ENCODE data around the gene DRC3.
"Not testable (repeated sequence)": the region's sequence is repeated elsewhere in the genome, so short reads cannot be mapped to it uniquely, and the experiment has no call there.

The DRC3 gene

DNA sequence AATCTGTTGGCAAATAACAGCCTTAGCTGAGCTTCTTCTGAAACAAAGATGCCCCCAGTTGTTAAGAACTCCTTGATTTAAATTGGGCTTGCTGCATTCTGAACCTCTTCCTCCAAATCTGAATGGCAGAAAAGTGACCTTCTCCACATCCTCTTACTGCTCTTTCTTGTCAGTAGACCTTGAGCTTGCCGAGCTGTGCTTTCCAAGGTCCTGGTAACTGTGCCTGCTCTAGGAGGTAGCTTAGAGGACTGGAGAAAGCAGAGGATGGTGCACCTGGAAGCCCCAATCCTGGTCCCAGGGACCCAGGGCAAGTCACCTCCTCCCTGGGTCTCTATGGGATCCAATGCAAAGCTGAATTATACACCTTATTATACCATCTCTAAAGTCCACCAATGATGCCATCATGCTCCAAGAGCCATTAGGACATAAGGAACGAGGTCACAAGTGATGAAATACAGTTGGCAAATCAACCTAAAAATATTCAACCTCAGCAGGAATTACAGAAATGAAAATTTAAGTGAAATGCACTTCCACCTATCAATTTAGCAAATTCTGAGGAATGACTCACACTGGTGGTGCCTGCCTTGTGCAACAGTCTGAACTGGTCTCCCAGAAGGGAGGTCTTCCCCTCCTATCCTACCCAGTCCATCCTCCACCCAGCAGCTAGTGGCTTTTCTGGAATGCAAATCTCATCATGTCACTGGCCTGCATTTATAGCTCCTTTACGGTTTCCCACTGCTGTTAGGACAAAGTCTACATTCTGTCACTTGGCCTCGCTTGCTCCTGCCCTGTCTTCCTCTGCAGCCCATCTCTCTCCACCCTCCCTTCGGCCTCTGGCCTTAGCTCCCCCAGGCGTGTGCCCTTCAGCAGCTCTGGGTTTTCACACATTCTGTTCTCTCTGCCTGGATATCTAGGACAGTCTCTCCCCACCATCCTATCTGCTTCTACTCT lies 37.1 kb upstream of the DRC3 start:
- no peak overlapping the region for H3K4me3 ChIP-seq (replicated peaks; ENCODE audit: low read depth, low read length)
- DNase-seq (ENCODE audit: extremely low read depth, low read depth) = no peak
- TF ChIP-seq, protein P1, sequence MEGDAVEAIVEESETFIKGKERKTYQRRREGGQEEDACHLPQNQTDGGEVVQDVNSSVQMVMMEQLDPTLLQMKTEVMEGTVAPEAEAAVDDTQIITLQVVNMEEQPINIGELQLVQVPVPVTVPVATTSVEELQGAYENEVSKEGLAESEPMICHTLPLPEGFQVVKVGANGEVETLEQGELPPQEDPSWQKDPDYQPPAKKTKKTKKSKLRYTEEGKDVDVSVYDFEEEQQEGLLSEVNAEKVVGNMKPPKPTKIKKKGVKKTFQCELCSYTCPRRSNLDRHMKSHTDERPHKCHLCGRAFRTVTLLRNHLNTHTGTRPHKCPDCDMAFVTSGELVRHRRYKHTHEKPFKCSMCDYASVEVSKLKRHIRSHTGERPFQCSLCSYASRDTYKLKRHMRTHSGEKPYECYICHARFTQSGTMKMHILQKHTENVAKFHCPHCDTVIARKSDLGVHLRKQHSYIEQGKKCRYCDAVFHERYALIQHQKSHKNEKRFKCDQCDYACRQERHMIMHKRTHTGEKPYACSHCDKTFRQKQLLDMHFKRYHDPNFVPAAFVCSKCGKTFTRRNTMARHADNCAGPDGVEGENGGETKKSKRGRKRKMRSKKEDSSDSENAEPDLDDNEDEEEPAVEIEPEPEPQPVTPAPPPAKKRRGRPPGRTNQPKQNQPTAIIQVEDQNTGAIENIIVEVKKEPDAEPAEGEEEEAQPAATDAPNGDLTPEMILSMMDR (IDR thresholded peaks at IDR 0.05; ENCODE audit: low read depth, low read length, missing control alignments) = no peak

- no peak for DNase-seq (ENCODE audit: extremely low read depth, low read depth)
- TF ChIP-seq, protein P1 (IDR thresholded peaks at IDR 0.05; ENCODE audit: low read depth, low read length, missing control alignments) = no peak
- no peak overlapping the region for H3K4me3 ChIP-seq (replicated peaks; ENCODE audit: low read depth, low read length)
Observed at GRCh38 chr17:17937201-17937853, 35.3 kb upstream of the DRC3 start.

GRCh38 chr17:17937958-17938357 lies 34.7 kb upstream of the DRC3 start:
- TF ChIP-seq, protein P1 (IDR thresholded peaks at IDR 0.05; ENCODE audit: low read depth, low read length, missing control alignments) = no peak

DNA sequence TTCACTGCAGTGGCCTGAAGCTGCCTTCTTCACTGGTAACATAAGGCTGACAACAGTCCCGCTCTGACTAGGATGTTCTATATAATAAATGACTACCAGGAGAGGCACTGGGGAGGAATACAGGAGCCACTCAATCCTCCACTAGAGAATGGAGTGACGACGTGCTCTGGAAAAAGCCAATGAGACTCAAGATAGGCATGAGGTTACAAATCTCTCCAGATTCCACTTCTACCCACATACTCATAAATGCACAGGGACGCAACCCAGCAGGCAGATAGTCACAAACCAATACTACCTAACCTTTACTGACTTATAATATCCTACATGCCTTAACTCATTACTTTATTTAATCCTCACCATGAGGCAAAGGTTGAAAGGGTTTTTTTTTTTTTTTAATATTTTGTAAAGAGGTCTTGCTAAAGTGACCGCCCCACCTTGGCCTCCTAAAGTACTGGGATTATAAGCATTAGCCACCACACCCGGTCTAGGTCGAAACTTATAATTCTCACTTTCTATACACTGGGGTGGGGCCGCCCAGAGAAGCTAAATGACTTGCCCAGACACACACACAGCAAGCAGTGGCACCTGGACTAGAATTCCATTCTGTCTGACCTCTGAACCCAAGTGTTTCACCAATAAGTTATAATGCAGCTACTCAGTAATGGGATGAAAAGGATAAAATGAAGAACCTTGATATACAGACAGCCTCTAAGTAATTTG lies 34.1 kb upstream of the DRC3 start:
- TF ChIP-seq, protein P1 (IDR thresholded peaks at IDR 0.05; ENCODE audit: low read depth, low read length, missing control alignments) = no peak
- H3K4me3 ChIP-seq (replicated peaks; ENCODE audit: low read depth, low read length) = no peak overlapping the region
- DNase-seq (ENCODE audit: extremely low read depth, low read depth) = no peak

More at GRCh38 chr17:17937958-17938357, 34.7 kb upstream of the DRC3 start:
- no peak overlapping the region for H3K4me3 ChIP-seq (replicated peaks; ENCODE audit: low read depth, low read length)
- no peak for DNase-seq (ENCODE audit: extremely low read depth, low read depth)

- DNase-seq (ENCODE audit: extremely low read depth, low read depth); H3K4me3 ChIP-seq (replicated peaks; ENCODE audit: low read depth, low read length): not testable (repeated sequence)
Observed at GRCh38 chr17:17939941-17940340, 32.7 kb upstream of the DRC3 start.

- TF ChIP-seq, protein P1 (IDR thresholded peaks at IDR 0.05; ENCODE audit: low read depth, low read length, missing control alignments) = no peak
- no peak for DNase-seq (ENCODE audit: extremely low read depth, low read depth)
- no peak overlapping the region for H3K4me3 ChIP-seq (replicated peaks; ENCODE audit: low read depth, low read length)
Observed at GRCh38 chr17:17940441-17940911, 32.2 kb upstream of the DRC3 start.
